GM19455 (cell line): ENCODE measurements around the gene ASPA.
"Not testable (repeated sequence)": the region's sequence is repeated elsewhere in the genome, so short reads cannot be mapped to it uniquely, and the experiment has no call there.

Experiments used
- ATAC-seq: cut with Tn5 transposase; IDR thresholded peaks from one replicate; pipeline ENCODE4 v1.9.1; 2021; ENCODE audit not compliant: unreplicated experiment

Gene ASPA

GRCh38 chr17:3475812-3476610 is at the start of gene ASPA:
Gene ASPA (plus strand): TSS chr17:3475997. CDS start chr17:3476160, 163 bp downstream.
- no peak for ATAC-seq

- ATAC-seq = not testable (repeated sequence)
Measured at GRCh38 chr17:3433215-3433614, 42.6 kb upstream of the ASPA start.

GRCh38 chr17:3433741-3434140 is 42.1 kb upstream of the ASPA start, which contains the start of gene OR1E2:
Gene OR1E2 (minus strand): TSS chr17:3433841. CDS start chr17:3433841, 0 bp downstream.
- ATAC-seq = no peak

- no peak for ATAC-seq
Measured at GRCh38 chr17:3438368-3438767, 37.4 kb upstream of the ASPA start.

- ATAC-seq = no peak
Measured at GRCh38 chr17:3440451-3440850, 35.3 kb upstream of the ASPA start.

GRCh38 chr17:3447625-3448024 is 28.2 kb upstream of the ASPA start:
- no peak for ATAC-seq

- ATAC-seq = no peak
Measured at GRCh38 chr17:3448059-3448665, 27.6 kb upstream of the ASPA start.

GRCh38 chr17:3466355-3466754 is 9.4 kb upstream of the ASPA start:
- not testable (repeated sequence) for ATAC-seq

GRCh38 chr17:3469529-3469928 is 6.3 kb upstream of the ASPA start:
- no peak for ATAC-seq

- no peak for ATAC-seq
Measured at GRCh38 chr17:3471599-3471998, 4.2 kb upstream of the ASPA start, which contains the start of gene SPATA22. Gene SPATA22 (minus strand): TSS chr17:3471819. CDS start chr17:3469325, 2,494 bp downstream.

- no peak for ATAC-seq
Measured at GRCh38 chr17:3472137-3472536, 3.7 kb upstream of the ASPA start.

- no peak for ATAC-seq
Measured at GRCh38 chr17:3474212-3474611, 1.6 kb upstream of the ASPA start.

- ATAC-seq = no peak
Measured at GRCh38 chr17:3475251-3475685, 529 bp upstream of the ASPA start.

- ATAC-seq = no peak
Measured at GRCh38 chr17:3479988-3480387, 4.2 kb downstream of the ASPA start.

- no peak for ATAC-seq
Measured at GRCh38 chr17:3482852-3483251, 7.1 kb downstream of the ASPA start.

- ATAC-seq = no peak
Measured at GRCh38 chr17:3485481-3486068, 9.8 kb downstream of the ASPA start.

- ATAC-seq = no peak
Measured at GRCh38 chr17:3497101-3497500, 21.3 kb downstream of the ASPA start.

GRCh38 chr17:3501344-3501743 is 25.5 kb downstream of the ASPA start:
- ATAC-seq = no peak

- ATAC-seq = no peak
Measured at GRCh38 chr17:3502466-3502865, 26.7 kb downstream of the ASPA start.

- no peak for ATAC-seq
Measured at GRCh38 chr17:3503285-3503684, 27.5 kb downstream of the ASPA start.

- ATAC-seq = no peak
Measured at GRCh38 chr17:3505008-3505407, 29.2 kb downstream of the ASPA start.

GRCh38 chr17:3506054-3506453 is 30.3 kb downstream of the ASPA start:
- no peak for ATAC-seq
